ENCODE results near the gene RUBCNL.

DNA sequence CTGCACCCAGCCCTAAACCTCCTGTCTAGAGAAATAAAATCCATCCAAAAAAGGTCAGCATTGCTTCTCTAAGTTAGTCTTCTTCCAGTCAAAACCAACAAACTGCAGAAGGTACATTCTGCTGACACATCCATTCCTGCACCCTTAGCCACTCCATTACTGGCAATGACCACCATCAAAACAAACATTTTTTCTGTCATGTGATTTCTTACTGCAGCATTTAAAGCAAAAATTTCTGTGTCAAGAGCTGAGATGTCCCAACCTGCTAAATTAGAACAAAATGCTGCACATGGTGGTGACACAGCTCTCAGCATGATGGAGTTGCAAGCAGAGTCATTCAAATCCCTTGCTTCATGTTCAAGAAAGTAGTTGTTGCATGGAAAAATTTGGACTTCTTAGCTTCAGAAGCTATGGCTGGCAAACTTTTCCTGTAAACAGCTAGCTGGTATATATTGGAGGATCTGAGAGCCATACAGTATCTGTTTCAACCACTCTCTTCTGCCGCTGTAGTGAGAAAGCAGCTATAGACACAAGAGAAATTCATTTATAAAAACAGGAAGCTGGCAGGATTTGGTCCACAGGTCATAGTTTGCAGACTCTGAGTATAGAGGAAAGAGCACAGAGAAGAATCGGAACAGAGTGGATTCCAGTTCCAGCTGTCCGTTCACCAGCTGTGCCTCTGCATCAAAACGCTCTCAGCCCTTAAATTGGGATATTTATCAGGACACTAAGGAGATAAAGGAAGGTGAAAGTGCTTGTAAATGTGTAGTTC is 17.4 kb downstream of the RUBCNL start:
- TF ChIP-seq, protein P1, sequence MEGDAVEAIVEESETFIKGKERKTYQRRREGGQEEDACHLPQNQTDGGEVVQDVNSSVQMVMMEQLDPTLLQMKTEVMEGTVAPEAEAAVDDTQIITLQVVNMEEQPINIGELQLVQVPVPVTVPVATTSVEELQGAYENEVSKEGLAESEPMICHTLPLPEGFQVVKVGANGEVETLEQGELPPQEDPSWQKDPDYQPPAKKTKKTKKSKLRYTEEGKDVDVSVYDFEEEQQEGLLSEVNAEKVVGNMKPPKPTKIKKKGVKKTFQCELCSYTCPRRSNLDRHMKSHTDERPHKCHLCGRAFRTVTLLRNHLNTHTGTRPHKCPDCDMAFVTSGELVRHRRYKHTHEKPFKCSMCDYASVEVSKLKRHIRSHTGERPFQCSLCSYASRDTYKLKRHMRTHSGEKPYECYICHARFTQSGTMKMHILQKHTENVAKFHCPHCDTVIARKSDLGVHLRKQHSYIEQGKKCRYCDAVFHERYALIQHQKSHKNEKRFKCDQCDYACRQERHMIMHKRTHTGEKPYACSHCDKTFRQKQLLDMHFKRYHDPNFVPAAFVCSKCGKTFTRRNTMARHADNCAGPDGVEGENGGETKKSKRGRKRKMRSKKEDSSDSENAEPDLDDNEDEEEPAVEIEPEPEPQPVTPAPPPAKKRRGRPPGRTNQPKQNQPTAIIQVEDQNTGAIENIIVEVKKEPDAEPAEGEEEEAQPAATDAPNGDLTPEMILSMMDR (IDR thresholded peaks at IDR 0.05): no peak
- TF ChIP-seq, protein P2, sequence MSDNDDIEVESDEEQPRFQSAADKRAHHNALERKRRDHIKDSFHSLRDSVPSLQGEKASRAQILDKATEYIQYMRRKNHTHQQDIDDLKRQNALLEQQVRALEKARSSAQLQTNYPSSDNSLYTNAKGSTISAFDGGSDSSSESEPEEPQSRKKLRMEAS (IDR thresholded peaks at IDR 0.05): no peak
- TF ChIP-seq RAD21 (conservative IDR thresholded peaks at IDR 0.05 in 1 of 2, IDR thresholded peaks at IDR 0.05 in 1 of 2) (no peak), ESRRA (IDR thresholded peaks at IDR 0.05; ENCODE audit: borderline replicate concordance, low read length) (no peak), JUNB (IDR thresholded peaks at IDR 0.05) (no peak), HDAC2 (IDR thresholded peaks at IDR 0.05) (no peak), RCOR1 (IDR thresholded peaks at IDR 0.05; ENCODE audit: low read depth, low read length) (no peak), POLR2A (IDR thresholded peaks at IDR 0.05; ENCODE audit: low read length) (no peak), EP300 (IDR thresholded peaks at IDR 0.05) (no peak), CHD4 (IDR thresholded peaks at IDR 0.05; ENCODE audit: borderline replicate concordance) (no peak), EHF (CRISPR knock-in tag; IDR thresholded peaks at IDR 0.05) (no peak)
- TF ChIP-seq, protein P3, sequence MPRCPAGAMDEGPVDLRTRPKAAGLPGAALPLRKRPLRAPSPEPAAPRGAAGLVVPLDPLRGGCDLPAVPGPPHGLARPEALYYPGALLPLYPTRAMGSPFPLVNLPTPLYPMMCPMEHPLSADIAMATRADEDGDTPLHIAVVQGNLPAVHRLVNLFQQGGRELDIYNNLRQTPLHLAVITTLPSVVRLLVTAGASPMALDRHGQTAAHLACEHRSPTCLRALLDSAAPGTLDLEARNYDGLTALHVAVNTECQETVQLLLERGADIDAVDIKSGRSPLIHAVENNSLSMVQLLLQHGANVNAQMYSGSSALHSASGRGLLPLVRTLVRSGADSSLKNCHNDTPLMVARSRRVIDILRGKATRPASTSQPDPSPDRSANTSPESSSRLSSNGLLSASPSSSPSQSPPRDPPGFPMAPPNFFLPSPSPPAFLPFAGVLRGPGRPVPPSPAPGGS (IDR thresholded peaks at IDR 0.05): no peak
- TF ChIP-seq, protein P4, sequence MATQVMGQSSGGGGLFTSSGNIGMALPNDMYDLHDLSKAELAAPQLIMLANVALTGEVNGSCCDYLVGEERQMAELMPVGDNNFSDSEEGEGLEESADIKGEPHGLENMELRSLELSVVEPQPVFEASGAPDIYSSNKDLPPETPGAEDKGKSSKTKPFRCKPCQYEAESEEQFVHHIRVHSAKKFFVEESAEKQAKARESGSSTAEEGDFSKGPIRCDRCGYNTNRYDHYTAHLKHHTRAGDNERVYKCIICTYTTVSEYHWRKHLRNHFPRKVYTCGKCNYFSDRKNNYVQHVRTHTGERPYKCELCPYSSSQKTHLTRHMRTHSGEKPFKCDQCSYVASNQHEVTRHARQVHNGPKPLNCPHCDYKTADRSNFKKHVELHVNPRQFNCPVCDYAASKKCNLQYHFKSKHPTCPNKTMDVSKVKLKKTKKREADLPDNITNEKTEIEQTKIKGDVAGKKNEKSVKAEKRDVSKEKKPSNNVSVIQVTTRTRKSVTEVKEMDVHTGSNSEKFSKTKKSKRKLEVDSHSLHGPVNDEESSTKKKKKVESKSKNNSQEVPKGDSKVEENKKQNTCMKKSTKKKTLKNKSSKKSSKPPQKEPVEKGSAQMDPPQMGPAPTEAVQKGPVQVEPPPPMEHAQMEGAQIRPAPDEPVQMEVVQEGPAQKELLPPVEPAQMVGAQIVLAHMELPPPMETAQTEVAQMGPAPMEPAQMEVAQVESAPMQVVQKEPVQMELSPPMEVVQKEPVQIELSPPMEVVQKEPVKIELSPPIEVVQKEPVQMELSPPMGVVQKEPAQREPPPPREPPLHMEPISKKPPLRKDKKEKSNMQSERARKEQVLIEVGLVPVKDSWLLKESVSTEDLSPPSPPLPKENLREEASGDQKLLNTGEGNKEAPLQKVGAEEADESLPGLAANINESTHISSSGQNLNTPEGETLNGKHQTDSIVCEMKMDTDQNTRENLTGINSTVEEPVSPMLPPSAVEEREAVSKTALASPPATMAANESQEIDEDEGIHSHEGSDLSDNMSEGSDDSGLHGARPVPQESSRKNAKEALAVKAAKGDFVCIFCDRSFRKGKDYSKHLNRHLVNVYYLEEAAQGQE (IDR thresholded peaks at IDR 0.05): no peak
- TF ChIP-seq, protein P5, sequence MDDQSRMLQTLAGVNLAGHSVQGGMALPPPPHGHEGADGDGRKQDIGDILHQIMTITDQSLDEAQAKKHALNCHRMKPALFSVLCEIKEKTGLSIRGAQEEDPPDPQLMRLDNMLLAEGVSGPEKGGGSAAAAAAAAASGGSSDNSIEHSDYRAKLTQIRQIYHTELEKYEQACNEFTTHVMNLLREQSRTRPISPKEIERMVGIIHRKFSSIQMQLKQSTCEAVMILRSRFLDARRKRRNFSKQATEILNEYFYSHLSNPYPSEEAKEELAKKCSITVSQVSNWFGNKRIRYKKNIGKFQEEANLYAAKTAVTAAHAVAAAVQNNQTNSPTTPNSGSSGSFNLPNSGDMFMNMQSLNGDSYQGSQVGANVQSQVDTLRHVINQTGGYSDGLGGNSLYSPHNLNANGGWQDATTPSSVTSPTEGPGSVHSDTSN (IDR thresholded peaks at IDR 0.05): no peak
